Activated T-helper 2 cell treated with anti-CD3 and anti-CD28 coated beads, Interferon-gamma antibody, Interleukin-2, Interleukin-4, amounts not matched to agents 10 μg/mL and 5 μg/mL and 100 μg/mL, durations not matched to agents 14 hours and 24 hours and 36 hours (primary cell): ENCODE measurements around the gene GALNT6. TPM values are rescaled to one million over a fixed set of nuclear protein-coding genes. Genes with fewer than 3 reads are reported as not detected.

ENCODE experiments used
- DNase-seq: peaks from one replicate; pipeline ENCODE4 v3.0.0; 2021; ENCODE audit warnings: low spot score
- H3K27ac Mint-ChIP-seq: one replicate; pipeline ENCODE4 v1.8.0; 2021; ENCODE audit warnings: mixed read lengths
- H3K27me3 Mint-ChIP-seq: one replicate; pipeline ENCODE4 v1.8.0; 2021; ENCODE audit warnings: low read depth, mixed read lengths
- H3K36me3 Mint-ChIP-seq: one replicate; pipeline ENCODE4 v1.8.0; 2021; ENCODE audit warnings: low read depth, mixed read lengths
- H3K4me1 Mint-ChIP-seq: one replicate; pipeline ENCODE4 v1.8.0; 2021; ENCODE audit warnings: low read depth, mixed read lengths
- H3K4me3 Mint-ChIP-seq: one replicate; pipeline ENCODE4 v1.8.0; 2021; ENCODE audit warnings: low read depth, mild to moderate bottlenecking, moderate library complexity, mixed read lengths
- H3K9me3 Mint-ChIP-seq: one replicate; pipeline ENCODE4 v1.8.0; 2021; ENCODE audit warnings: mixed read lengths
- intact Hi-C: fragments of 100-400 bp; cut with micrococcal nuclease; formaldehyde crosslinking; loops from one replicate; pipeline ENCODE4 v1.15.1; 2023
- total RNA-seq: library from RNA; stranded (reverse); gene quantifications from 2 replicates; pipeline ENCODE4 v1.2.3, GENCODE V29; 2022

Gene GALNT6
- total RNA-seq, 1 donor from 2014 or later, result 19.9 TPM

DNA sequence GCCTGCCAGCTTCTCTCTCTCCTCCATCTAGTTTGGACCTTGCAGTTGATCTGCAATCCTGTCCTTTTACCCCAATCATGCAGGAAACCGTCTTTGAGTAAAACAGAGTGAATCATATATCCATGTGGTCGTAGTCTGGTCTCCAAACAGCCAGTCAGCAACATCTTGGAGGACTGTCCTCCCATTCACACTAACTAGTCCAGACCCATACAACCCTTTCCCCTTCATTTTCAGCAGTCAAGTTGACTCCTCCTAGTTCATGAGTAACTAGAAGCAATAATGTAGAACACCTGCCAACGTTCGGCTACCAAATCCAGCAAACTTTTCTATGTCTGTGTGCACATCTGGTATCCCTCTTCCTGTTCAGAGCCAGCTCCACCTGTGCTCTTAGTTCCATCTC, 56.4 kb downstream of the GALNT6 start:
- no peaks in the 10 kb centered on the region for H3K36me3 Mint-ChIP-seq
- no peak overlapping the region for H3K27ac Mint-ChIP-seq

GRCh38 chr12:51333536-51333935, 57.7 kb downstream of the GALNT6 start:
- intact Hi-C loops, result no loop called here
- H3K27ac Mint-ChIP-seq, result no peak overlapping the region
- H3K27me3 Mint-ChIP-seq, result no peaks in the 10 kb centered on the region
- H3K4me1 Mint-ChIP-seq, result peaks cover 20% of the 10 kb centered on the region
- DNase-seq, result no peak
- no peaks in the 10 kb centered on the region for H3K36me3 Mint-ChIP-seq
- no peak overlapping the region for H3K4me3 Mint-ChIP-seq
- H3K9me3 Mint-ChIP-seq, result no peaks in the 10 kb centered on the region

More for the DNA sequence above, 56.4 kb downstream of the GALNT6 start:
- intact Hi-C loops, result no loop called here
- Mint-ChIP-seq H3K4me1 (peaks cover 9% of the 10 kb centered on the region), H3K27me3 (no peaks in the 10 kb centered on the region), H3K9me3 (no peaks in the 10 kb centered on the region), H3K4me3 (no peak overlapping the region)
- DNase-seq, result no peak

DNA sequence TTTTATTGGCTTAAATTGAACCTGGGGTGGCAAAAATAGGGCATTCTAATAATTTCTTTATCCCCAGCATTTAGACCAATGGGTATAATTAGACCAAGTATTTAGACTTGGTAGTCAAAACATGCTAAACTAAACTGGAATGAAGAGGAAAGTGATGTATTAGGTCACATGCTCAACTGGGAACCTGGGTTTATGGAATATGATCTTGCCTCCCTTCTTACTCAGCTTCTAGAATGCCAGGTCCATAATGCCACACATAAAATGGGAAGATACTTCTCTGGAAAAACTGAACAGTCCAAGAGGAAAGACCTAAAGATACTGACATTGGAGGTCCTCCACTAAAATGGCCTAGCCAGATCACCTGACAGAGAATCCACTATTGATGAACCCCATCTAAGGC, 61.0 kb downstream of the GALNT6 start:
- H3K27ac Mint-ChIP-seq, result no peak overlapping the region
- no peaks in the 10 kb centered on the region for H3K36me3 Mint-ChIP-seq
- H3K9me3 Mint-ChIP-seq, result no peaks in the 10 kb centered on the region
- no peak for DNase-seq
- H3K4me1 Mint-ChIP-seq, result peaks cover 38% of the 10 kb centered on the region
- H3K4me3 Mint-ChIP-seq, result no peak overlapping the region
- intact Hi-C loops, result no loop called here
- H3K27me3 Mint-ChIP-seq, result no peaks in the 10 kb centered on the region

DNA sequence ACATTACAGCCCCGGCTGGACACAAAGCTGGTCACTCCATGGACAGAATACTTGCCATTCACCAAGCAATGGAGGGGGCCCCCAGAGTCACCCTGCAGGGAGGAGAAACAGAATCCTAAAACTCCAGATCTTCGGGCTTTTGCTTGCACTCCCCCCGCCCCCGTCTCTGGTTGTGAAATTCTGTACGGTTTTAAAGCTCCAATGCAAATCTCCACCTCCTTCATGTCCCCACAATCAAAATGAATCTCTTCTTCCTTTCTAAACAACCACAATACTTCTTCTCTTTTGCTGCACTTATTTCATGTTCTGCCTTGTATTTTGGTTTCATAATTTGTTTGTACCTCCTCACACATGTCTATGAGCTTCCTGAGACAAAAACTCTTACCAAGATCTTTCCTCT, 61.5 kb downstream of the GALNT6 start:
- no peak for DNase-seq
- Mint-ChIP-seq H3K4me3 (peak overlapping the region; percentile 30), H3K27ac (peak overlapping the region; percentile 23), H3K27me3 (no peaks in the 10 kb centered on the region), H3K9me3 (no peaks in the 10 kb centered on the region), H3K4me1 (peaks cover 42% of the 10 kb centered on the region), H3K36me3 (no peaks in the 10 kb centered on the region)
- intact Hi-C loops, result loop anchor here (10.0 kb wide), 2 partner anchors 245 to 565 kb away; partner anchors contain the start of genes ATF1 and CSRNP2

GRCh38 chr12:51328587-51328986, 62.6 kb downstream of the GALNT6 start:
- H3K27ac Mint-ChIP-seq, result peak overlapping the region; percentile 48
- DNase-seq, result no peak
- H3K9me3 Mint-ChIP-seq, result no peaks in the 10 kb centered on the region
- peaks cover 42% of the 10 kb centered on the region for H3K4me1 Mint-ChIP-seq
- peaks cover under 1% of the 10 kb centered on the region for H3K36me3 Mint-ChIP-seq
- H3K4me3 Mint-ChIP-seq, result no peak overlapping the region
- H3K27me3 Mint-ChIP-seq, result no peaks in the 10 kb centered on the region
- intact Hi-C loops, result loop anchor here (10.0 kb wide), 2 partner anchors 244 to 564 kb away; partner anchors contain the start of genes ATF1 and CSRNP2

DNA sequence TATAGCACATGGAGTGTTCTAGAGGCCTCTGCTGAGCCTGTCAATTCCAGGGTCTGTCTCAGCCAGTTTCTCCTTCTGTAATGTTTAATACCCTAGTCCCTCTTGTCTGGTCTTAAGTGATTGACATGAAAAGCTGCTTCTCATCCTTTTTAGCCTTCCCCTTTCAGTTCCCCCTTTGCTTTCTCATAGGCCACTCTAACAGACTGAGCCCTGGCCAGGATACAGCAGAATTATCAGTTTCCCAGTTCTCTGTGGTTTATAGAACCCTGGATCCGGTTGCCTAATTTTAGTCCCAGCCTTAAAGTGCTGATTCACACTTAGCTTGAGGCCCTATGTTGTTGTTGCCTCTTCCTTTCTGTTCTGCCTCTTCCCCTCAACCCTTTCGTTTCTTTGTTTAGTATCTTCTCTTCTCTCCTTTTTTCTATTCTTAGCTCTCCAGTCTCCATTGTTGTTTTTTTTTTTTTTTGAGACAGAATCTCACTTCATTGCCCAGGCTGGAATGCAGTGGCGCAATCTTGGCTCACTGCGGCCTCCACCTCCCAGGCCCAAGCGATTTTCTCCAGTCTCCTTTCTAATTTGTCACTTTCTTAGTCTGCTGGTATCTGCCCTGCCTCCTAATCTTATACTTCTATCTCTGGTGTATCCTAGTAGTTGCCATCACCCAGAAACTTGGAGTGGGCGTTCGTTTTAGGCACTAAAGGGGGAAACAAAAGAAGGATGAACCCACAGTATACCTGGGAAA, 64.3 kb downstream of the GALNT6 start:
- DNase-seq, result no peak
- H3K4me3 Mint-ChIP-seq, result peak overlapping the region; percentile 63
- intact Hi-C loops, result loop anchor here (10.0 kb wide), 2 partner anchors 242 to 562 kb away; partner anchors contain the start of genes ATF1 and CSRNP2

GRCh38 chr12:51324953-51325352, 66.3 kb downstream of the GALNT6 start:
- peaks cover 62% of the 10 kb centered on the region for H3K4me1 Mint-ChIP-seq
- no peaks in the 10 kb centered on the region for H3K27me3 Mint-ChIP-seq
- H3K27ac Mint-ChIP-seq, result peak overlapping the region; percentile 78
- intact Hi-C loops, result loop anchor here (10.0 kb wide), 2 partner anchors 240 to 560 kb away; partner anchors contain the start of genes ATF1 and CSRNP2
- no peaks in the 10 kb centered on the region for H3K9me3 Mint-ChIP-seq
- H3K4me3 Mint-ChIP-seq, result peak overlapping the region; percentile 64
- no peak for DNase-seq
- H3K36me3 Mint-ChIP-seq, result peaks cover 23% of the 10 kb centered on the region

More for the DNA sequence above, 64.3 kb downstream of the GALNT6 start:
- no peaks in the 10 kb centered on the region for H3K9me3 Mint-ChIP-seq
- H3K27me3 Mint-ChIP-seq, result no peaks in the 10 kb centered on the region
- H3K36me3 Mint-ChIP-seq, result peaks cover 16% of the 10 kb centered on the region
- peaks cover 56% of the 10 kb centered on the region for H3K4me1 Mint-ChIP-seq
- peak overlapping the region; percentile 95 for H3K27ac Mint-ChIP-seq

DNA sequence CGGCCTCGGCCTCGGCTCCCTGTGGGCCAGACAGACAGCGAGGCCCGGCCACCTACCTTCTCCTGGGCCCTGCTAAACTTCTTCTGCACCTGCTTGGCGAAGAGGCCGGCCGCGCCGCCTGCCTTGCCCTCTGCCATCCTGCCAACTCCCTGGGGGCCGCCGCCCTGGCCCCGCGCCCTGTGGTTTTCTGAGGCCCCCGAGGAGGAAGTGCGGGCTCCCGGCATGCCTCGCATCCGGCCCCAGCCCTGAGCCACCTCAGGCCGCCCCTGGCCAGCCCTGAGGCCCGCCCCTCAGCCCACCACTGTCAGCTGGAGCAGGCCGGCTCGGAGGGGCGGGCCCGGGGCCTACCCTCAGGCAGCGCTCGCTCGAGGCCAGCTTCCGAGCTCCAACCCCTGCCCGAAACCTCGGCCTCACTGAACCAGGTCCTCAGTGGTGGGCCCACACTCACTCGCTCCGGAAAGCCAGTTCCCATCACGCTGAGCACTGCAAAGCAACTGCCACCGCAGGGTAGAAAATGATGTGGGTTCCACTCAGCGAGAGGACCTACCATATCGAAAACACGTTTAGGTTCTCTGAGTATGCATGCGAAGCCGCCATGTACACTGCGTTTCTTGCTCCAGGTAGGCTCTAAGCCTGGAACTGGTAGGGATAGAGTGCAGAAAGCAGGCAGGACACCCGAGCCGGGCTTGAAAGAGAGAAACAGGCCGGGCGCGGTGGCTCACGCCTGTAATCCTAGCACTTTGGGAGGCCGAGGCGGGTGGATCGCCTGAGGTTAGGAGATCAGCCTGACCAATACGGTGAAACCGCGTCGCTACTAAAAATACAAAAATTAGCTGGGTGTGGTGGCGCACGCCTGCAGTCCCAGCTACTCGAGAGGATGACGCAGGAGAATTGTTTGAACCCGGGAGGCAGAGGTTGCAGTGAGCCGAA, 67.0 kb downstream of the GALNT6 start, which contains the start of gene BIN2:
Gene BIN2 (minus strand): TSS at position 209 of the 930 bp plus-strand sequence. CDS start 72 bp downstream, at position 137.
- peaks cover 62% of the 10 kb centered on the region for H3K4me1 Mint-ChIP-seq
- H3K9me3 Mint-ChIP-seq, result no peaks in the 10 kb centered on the region
- H3K27ac Mint-ChIP-seq, result peak within 1 kb of the TSS; percentile 95
- intact Hi-C loops, result loop anchor here (10.0 kb wide), 2 partner anchors 239 to 559 kb away; partner anchors contain the start of genes ATF1 and CSRNP2
- peak within 1 kb of the TSS; percentile 92 for H3K4me3 Mint-ChIP-seq
- peak; percentile 70 for DNase-seq
- peaks cover 23% of the 10 kb centered on the region for H3K36me3 Mint-ChIP-seq
- H3K27me3 Mint-ChIP-seq, result no peaks in the 10 kb centered on the region

DNA sequence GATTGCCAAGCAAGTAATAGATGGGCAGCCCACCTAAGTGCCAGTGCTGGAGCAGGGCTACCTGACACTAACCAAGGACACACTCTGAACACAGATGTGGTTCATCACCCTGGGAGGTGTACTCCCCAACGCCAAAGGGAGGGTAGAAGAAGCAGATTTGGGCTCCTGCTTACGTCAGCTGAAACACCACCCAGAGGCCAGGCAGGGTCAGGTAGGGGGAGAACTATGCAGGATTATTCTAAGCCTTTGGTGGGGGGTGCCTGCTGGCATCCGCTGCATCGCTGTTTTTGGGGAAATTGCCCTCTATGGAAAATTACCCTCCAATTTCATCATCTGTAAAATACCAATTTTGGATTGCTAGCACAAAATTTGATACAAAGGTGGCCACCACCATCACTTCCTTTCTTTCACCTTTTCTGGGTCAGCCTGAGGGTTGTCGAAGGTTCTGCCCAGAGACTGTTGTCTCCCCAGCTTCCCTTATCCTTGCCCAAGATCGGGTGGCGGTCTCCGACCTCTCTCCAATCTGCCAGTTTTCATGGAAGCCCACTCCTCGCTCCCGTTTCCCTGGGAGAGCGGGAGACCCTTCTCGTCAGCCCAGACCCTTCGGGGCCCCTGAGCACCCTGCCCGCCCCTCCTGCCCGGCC, 67.8 kb downstream of the GALNT6 start:
- Mint-ChIP-seq H3K9me3 (no peaks in the 10 kb centered on the region), H3K27ac (peak overlapping the region; percentile 95), H3K36me3 (peaks cover 28% of the 10 kb centered on the region), H3K4me3 (peak overlapping the region; percentile 92), H3K4me1 (peaks cover 64% of the 10 kb centered on the region), H3K27me3 (no peaks in the 10 kb centered on the region)
- intact Hi-C loops, result loop anchor here (10.0 kb wide), 2 partner anchors 239 to 559 kb away; partner anchors contain the start of genes ATF1 and CSRNP2
- peak; percentile 36 for DNase-seq

DNA sequence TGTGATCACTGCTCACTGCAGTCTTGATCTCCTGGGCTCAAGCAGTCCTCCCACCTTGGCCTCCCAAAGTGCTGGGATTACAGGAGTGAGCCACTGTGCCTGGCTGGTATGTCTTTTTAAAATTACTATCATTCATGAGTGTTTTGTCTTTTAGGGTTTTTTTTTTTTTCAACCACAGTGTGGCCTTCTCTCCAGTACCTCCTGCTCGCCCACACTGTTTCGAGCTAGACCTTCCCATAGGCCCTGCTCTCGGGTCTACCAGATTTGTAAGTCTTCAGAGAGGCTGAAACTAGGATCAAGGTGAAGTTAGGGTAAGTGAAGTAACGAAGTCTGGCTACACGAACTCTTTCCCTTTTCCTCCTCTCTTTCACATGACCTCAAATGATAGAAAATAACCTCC, 68.8 kb downstream of the GALNT6 start:
- Mint-ChIP-seq H3K27ac (peak overlapping the region; percentile 95), H3K9me3 (no peaks in the 10 kb centered on the region), H3K4me3 (peak overlapping the region; percentile 92), H3K27me3 (no peaks in the 10 kb centered on the region), H3K4me1 (peaks cover 64% of the 10 kb centered on the region), H3K36me3 (peaks cover 32% of the 10 kb centered on the region)
- DNase-seq, result no peak
- intact Hi-C loops, result loop anchor here (10.0 kb wide), 2 partner anchors 238 to 558 kb away; partner anchors contain the start of genes ATF1 and CSRNP2

DNA sequence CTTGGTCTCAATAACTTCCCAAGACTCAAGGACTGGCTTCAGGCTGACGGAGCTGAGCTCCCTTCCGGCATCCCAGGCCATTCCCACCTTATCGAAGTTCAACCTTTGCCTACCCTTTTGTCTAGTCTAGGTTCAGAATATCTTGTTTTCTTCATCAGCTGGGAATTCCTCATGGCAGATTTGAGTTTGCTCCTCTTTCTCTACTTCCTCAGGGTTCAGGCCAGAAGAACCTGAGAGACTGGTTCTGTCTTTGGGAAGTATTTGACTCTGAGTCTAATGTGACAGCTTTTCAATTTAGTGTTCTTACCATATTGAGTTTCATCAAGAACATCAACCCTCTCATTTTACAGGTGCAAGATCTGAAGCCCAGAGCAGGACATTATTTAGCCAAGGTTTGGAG, 69.3 kb downstream of the GALNT6 start:
- Mint-ChIP-seq H3K9me3 (no peaks in the 10 kb centered on the region), H3K4me3 (peak overlapping the region; percentile 61), H3K36me3 (peaks cover 37% of the 10 kb centered on the region), H3K4me1 (peaks cover 61% of the 10 kb centered on the region), H3K27ac (peak overlapping the region; percentile 36), H3K27me3 (no peaks in the 10 kb centered on the region)
- intact Hi-C loops, result loop anchor here (10.0 kb wide), 2 partner anchors 237 to 557 kb away; partner anchors contain the start of genes ATF1 and CSRNP2
- no peak for DNase-seq
